ENCODE measurements around the gene LIAS.

The LIAS gene

GRCh38 chr4:39451423-39452023 is 7.3 kb upstream of the LIAS start:
- peaks cover 6 to 9% of the 10 kb centered on the region in 2 experiments for H3K4me1 ChIP-seq (ENCODE audit: control insufficient read depth in 1 of 2, insufficient read depth in 1 of 2, low read depth in 1 of 2, low read length in 1 of 2)
- no peak for TF ChIP-seq CTCF (IDR thresholded peaks at IDR 0.05)
- H3K4me3 ChIP-seq (ENCODE audit: low read depth in 1 of 2, low read length in 1 of 2), result no peak overlapping the region
- H3K27me3 ChIP-seq, result peaks cover 12% of the 10 kb centered on the region
- H3K27ac ChIP-seq, result no peak overlapping the region
- no peaks in the 10 kb centered on the region for H3K9me3 ChIP-seq
- peaks cover 58% of the 10 kb centered on the region for H3K36me3 ChIP-seq

GRCh38 chr4:39452153-39452859 is 6.5 kb upstream of the LIAS start:
- no peak for TF ChIP-seq CTCF (IDR thresholded peaks at IDR 0.05)
- H3K9me3 ChIP-seq, result no peaks in the 10 kb centered on the region
- no peak overlapping the region for H3K27ac ChIP-seq
- peaks cover 63% of the 10 kb centered on the region for H3K36me3 ChIP-seq
- no peak overlapping the region for H3K4me3 ChIP-seq (ENCODE audit: low read depth in 1 of 2, low read length in 1 of 2)
- H3K27me3 ChIP-seq, result peaks cover 4% of the 10 kb centered on the region
- H3K4me1 ChIP-seq (ENCODE audit: control insufficient read depth in 1 of 2, insufficient read depth in 1 of 2, low read depth in 1 of 2, low read length in 1 of 2), result peaks cover 2 to 3% of the 10 kb centered on the region in 2 experiments

- no peak overlapping the region for H3K4me3 ChIP-seq (ENCODE audit: low read depth in 1 of 2, low read length in 1 of 2)
- TF ChIP-seq CTCF (IDR thresholded peaks at IDR 0.05), result no peak
- peaks cover 7 to 10% of the 10 kb centered on the region in 2 experiments for H3K4me1 ChIP-seq (ENCODE audit: control insufficient read depth in 1 of 2, insufficient read depth in 1 of 2, low read depth in 1 of 2, low read length in 1 of 2)
- peaks cover 68% of the 10 kb centered on the region for H3K36me3 ChIP-seq
- H3K27me3 ChIP-seq, result no peaks in the 10 kb centered on the region
- H3K27ac ChIP-seq, result no peak overlapping the region
- no peaks in the 10 kb centered on the region for H3K9me3 ChIP-seq
These were observed 5.8 kb upstream of the LIAS start for GRCh38 chr4:39452860-39453587.

- Histone ChIP-seq H3K36me3 (peaks cover 68% of the 10 kb centered on the region), H3K4me3 (ENCODE audit: low read depth in 1 of 2, low read length in 1 of 2) (no peak overlapping the region), H3K9me3 (no peaks in the 10 kb centered on the region), H3K4me1 (ENCODE audit: control insufficient read depth in 1 of 2, insufficient read depth in 1 of 2, low read depth in 1 of 2, low read length in 1 of 2) (peaks cover 14 to 16% of the 10 kb centered on the region in 2 experiments), H3K27me3 (no peaks in the 10 kb centered on the region), H3K27ac (no peak overlapping the region)
- no peak for TF ChIP-seq CTCF (IDR thresholded peaks at IDR 0.05)
These were observed 5.1 kb upstream of the LIAS start for GRCh38 chr4:39453738-39454137.

GRCh38 chr4:39455486-39455885 is 3.4 kb upstream of the LIAS start:
- H3K4me1 ChIP-seq (ENCODE audit: control insufficient read depth in 1 of 2, insufficient read depth in 1 of 2, low read depth in 1 of 2, low read length in 1 of 2), result peaks cover 25 to 28% of the 10 kb centered on the region in 2 experiments
- no peaks in the 10 kb centered on the region for H3K9me3 ChIP-seq
- no peak for TF ChIP-seq CTCF (IDR thresholded peaks at IDR 0.05)
- H3K4me3 ChIP-seq (ENCODE audit: low read depth in 1 of 2, low read length in 1 of 2), result no peak overlapping the region
- H3K27ac ChIP-seq, result no peak overlapping the region
- peaks cover 64% of the 10 kb centered on the region for H3K36me3 ChIP-seq
- H3K27me3 ChIP-seq, result no peaks in the 10 kb centered on the region
